HG03432 (cell line): Measurements from ENCODE around the gene HMX3.
"Not testable (repeated sequence)": the region's sequence is repeated elsewhere in the genome, so short reads cannot be mapped to it uniquely, and the experiment has no call there.

Experiments used
- ATAC-seq: cut with Tn5 transposase; IDR thresholded peaks from one replicate; pipeline ENCODE4 v1.9.1; 2021; ENCODE audit warnings: mild to moderate bottlenecking, moderate library complexity; ENCODE audit not compliant: unreplicated experiment

HMX3 gene

GRCh38 chr10:123170961-123171360 lies 35.2 kb downstream of the HMX3 start:
- no peak for ATAC-seq

DNA sequence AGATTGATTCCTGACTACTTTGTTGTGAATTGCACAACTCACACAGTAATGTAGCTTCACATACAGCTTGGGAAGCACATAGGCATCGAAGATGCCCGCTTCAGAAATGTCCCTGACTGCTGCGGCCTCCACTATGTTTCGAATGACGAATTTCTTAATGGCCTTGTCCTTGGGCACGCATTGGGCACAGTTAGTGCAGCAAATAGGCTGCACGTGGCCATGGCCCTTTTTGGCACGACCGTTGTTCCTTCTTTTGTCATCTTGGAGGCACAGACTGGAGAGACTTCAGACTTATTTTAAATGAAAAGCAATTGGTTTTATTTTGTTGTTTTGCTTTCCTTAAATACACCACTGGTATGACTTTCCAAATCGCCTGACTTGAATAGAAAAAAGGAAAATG lies 35.8 kb downstream of the HMX3 start:
- not testable (repeated sequence) for ATAC-seq

DNA sequence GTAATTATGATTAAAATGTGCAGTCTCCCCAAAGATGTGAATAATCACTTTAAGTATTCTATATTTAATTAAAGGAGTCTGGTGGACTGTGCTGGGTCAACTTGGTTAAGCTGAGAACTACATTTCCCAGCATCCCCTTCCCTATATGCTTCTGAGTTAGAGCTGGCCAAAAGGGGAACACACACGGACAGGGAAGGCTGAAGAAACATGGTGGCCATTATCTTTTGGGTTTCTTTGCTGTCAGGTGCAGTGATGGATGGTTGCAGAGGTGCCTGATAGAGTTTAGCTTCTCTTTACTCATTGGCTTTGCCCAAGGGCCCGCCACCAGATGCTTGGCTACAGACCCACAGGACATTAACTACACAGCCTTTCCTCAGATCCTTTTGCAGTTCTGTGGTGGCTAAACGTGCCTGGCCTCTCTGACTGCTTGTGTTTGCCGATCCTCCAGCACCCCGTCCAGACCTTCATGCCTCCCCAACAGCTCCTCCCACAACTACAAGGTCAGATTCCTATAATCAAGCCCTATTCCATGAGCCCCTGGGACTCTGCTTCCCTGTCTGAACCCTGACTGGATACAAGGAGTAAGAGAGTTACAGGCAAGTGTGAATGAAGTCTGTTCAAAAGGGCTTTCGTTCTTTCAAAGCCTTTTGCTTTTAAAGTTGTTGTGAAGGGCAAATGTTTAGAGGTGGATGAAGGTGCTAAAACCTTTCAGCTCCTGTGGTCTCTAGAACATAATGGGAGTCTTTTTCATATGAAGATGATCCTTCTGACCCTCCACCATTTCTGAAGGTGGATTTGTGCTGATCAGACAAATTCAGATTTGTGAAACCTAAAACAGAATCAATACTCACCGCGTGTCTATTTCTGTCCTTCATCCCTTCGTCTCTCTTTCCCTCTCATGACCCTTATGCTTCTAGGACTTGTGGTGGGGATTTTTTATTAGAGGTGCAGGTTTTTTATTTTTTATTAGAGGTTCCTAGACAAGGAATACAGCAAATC lies 39.9 kb downstream of the HMX3 start:
- no peak for ATAC-seq

- ATAC-seq = not testable (repeated sequence)
These were observed 42.6 kb downstream of the HMX3 start for GRCh38 chr10:123178390-123178789.

GRCh38 chr10:123180101-123181090 lies 44.6 kb downstream of the HMX3 start:
- no peak for ATAC-seq

DNA sequence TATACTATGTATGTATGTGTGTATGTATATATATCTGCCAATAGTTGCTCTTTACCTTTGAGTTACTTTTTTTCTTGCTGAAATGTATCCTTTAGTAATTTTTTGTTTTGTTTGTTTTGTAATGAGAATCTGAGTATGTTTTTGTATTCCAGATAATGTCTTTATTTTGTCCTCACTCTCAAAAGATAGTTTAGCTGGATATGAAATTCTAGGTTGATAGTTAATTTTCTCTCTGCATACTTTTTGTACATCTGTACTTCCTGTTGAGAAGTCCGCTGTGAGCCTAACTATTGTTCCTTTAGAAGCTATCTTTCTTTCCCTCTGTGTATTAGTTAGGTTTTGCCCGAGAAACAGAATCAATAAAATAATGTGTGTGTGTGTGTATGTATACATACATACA lies 48.0 kb downstream of the HMX3 start:
- ATAC-seq = no peak

DNA sequence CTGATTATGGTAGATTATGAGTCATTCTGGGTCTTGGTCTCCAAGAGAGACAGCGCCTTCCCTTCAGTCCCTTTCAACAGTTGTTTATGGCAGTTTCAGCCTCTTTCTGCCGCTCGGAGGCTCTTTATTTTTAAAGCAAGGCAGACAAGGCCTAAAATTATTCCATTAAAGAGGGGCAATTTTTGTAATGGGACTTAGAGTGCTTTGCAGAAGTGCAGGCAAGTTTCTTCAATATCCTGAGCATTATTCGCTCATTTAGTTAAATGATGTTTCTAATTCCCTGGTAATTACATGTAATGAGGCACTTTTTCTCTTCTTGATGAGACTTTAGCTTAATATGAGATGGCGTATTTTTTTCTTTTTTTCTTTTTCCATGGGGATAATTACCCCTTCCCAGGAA lies 52.0 kb downstream of the HMX3 start:
- ATAC-seq = no peak
